Measurements from ENCODE around the gene ACAN. TPM values are rescaled to one million over a fixed set of nuclear protein-coding genes. Genes with fewer than 3 reads are reported as not detected.

The ACAN gene
- total RNA-seq, 1 experiment from 2014 or later: 0.50 TPM

DNA sequence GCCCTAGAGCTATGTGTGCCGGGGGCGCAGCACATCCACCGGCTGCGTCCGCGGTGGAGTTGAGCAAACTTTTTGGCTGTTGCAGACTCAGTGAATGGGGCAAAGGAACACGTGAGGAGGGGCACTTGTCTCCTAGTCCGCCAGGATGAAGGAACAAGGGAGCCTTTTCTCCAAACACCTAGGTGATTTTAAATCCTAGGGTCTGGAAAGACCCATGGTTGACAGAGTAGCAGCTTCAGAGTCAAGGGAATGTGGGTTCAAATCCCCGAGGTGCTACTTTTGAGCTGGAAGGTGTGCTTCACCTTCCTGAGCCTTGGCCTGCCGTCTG lies 648 bp downstream of the ACAN start:
- H3K36me3 Mint-ChIP-seq (ENCODE audit: insufficient read depth in 1 of 3, low read depth in 3 of 3): peaks cover 0 to 2% (median 0%) of the 10 kb centered on the region in 3 experiments; a peak in 2 of 7 replicates

More for the DNA sequence above, 648 bp downstream of the ACAN start:
- no peak overlapping the region for H2BK120ac ChIP-seq (ENCODE audit: low read depth, low read length, poor library complexity, severe bottlenecking)
- H3K9me3 ChIP-seq (ENCODE audit: control insufficient read depth, low read depth, low read length): no peaks in the 10 kb centered on the region
- H3K9me3 Mint-ChIP-seq: peaks cover 0 to 2% of the 10 kb centered on the region in 2 experiments; a peak in 1 of 5 replicates
- H4K8ac ChIP-seq (replicated peaks; ENCODE audit: insufficient read length, low read depth, low read length): no peak overlapping the region
- H3K4ac ChIP-seq (ENCODE audit: low read depth, low read length): no peak overlapping the region
- no peak overlapping the region for H3K27ac ChIP-seq (ENCODE audit: insufficient read length, low read depth, low read length)
- H4K20me1 ChIP-seq (ENCODE audit: control insufficient read depth, insufficient read depth, insufficient read length): no peaks in the 10 kb centered on the region
- no peaks in the 10 kb centered on the region for H3K79me2 ChIP-seq (ENCODE audit: insufficient read depth, low read length)
- H3K79me1 ChIP-seq (ENCODE audit: insufficient read depth, low read depth, low read length, poor library complexity, severe bottlenecking): no peaks in the 10 kb centered on the region
- peaks cover 37% of the 10 kb centered on the region for H3K27me3 ChIP-seq (ENCODE audit: insufficient read depth, low read length)
- H4K91ac ChIP-seq (ENCODE audit: insufficient read length, low read depth, low read length): no peak overlapping the region
- no peak overlapping the region for H2AK5ac ChIP-seq (ENCODE audit: insufficient read length, low read length)
- no peak overlapping the region for H4K5ac ChIP-seq (ENCODE audit: insufficient read length, low read depth, low read length)
- H3K14ac ChIP-seq (ENCODE audit: insufficient read depth, low read length): no peak overlapping the region
- DNase-seq: no peak
- no peak overlapping the region for H2BK15ac ChIP-seq (ENCODE audit: low read depth, low read length)
- H2AFZ ChIP-seq (ENCODE audit: low read length): no peak overlapping the region
- no peak overlapping the region for H3T11ph ChIP-seq (ENCODE audit: low read length)
- H3K23me2 ChIP-seq (ENCODE audit: insufficient read length, low read depth, low read length, poor library complexity, severe bottlenecking): peaks cover 11% of the 10 kb centered on the region
- H2BK5ac ChIP-seq (ENCODE audit: insufficient read length, low read length): no peak overlapping the region
- no CpG with 5 or more reads among the region's 10 CpGs for WGBS (ENCODE audit: extremely low coverage, insufficient read length, low lambda C conversion rate)
- peaks cover 2 to 22% of the 10 kb centered on the region in 2 experiments; a peak in 3 of 4 replicates for H3K4me1 Mint-ChIP-seq
- no peak overlapping the region for H3K56ac ChIP-seq (ENCODE audit: insufficient read length, low read depth, low read length)
- H3K23ac ChIP-seq (ENCODE audit: insufficient read length, low read depth, low read length): no peak overlapping the region
- TF ChIP-seq, protein P1, sequence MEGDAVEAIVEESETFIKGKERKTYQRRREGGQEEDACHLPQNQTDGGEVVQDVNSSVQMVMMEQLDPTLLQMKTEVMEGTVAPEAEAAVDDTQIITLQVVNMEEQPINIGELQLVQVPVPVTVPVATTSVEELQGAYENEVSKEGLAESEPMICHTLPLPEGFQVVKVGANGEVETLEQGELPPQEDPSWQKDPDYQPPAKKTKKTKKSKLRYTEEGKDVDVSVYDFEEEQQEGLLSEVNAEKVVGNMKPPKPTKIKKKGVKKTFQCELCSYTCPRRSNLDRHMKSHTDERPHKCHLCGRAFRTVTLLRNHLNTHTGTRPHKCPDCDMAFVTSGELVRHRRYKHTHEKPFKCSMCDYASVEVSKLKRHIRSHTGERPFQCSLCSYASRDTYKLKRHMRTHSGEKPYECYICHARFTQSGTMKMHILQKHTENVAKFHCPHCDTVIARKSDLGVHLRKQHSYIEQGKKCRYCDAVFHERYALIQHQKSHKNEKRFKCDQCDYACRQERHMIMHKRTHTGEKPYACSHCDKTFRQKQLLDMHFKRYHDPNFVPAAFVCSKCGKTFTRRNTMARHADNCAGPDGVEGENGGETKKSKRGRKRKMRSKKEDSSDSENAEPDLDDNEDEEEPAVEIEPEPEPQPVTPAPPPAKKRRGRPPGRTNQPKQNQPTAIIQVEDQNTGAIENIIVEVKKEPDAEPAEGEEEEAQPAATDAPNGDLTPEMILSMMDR (conservative IDR thresholded peaks at IDR 0.05): no peak
- no peak overlapping the region for H2BK12ac ChIP-seq (ENCODE audit: insufficient read length, low read depth, low read length)
- H3K18ac ChIP-seq (ENCODE audit: insufficient read length, low read depth, low read length): no peak overlapping the region
- H3K27ac Mint-ChIP-seq: no peak overlapping the region
- H3K4me1 ChIP-seq (ENCODE audit: insufficient read depth, low read length): no peaks in the 10 kb centered on the region
- H3K4me2 ChIP-seq (ENCODE audit: insufficient read depth, insufficient read length, low read length): peak overlapping the region; percentile 67
- no peak overlapping the region for H2BK20ac ChIP-seq (ENCODE audit: low read depth, low read length, poor library complexity, severe bottlenecking)
- peak overlapping the region; percentile 63 to 79 for H3K4me3 Mint-ChIP-seq
- H3K9ac ChIP-seq (ENCODE audit: extremely low read depth, insufficient read length, low read length): no peak overlapping the region
- peaks cover 85% of the 10 kb centered on the region for H3K27me3 Mint-ChIP-seq (ENCODE audit: low read depth)
